AG09319 (cell line): ENCODE data around the gene KLF15.

Source experiments
- DNase-seq: peaks from one replicate; pipeline ENCODE4 v3.0.0-alpha.2; 2010; ENCODE audit warnings: low read depth; ENCODE audit errors: extremely low read depth
- TF ChIP-seq, protein P1 (sequence below): IDR thresholded peaks from 2 replicates; pipeline ENCODE4 v1.5.1; 2011; ENCODE audit warnings: low read depth, mild to moderate bottlenecking, inconsistent platforms, low read length, moderate library complexity

The KLF15 gene

DNA sequence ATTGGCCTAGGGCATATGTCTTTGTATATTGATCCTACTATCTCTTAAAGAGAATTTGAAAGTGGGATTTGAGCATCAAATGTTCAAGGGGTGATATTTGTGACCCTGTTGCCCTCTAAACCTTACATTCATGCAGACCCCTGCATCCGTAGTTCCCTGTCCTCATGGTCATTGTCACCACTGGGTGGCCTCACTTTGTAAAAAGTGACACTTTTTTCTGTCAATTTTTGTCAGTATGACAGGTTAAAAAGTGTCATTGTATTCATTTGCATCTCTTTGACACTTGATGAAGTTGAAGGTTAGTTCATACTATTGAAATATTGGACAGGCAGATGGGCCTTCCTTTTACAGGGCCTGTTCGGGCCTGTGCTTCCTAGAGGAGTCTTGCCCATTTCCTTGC lies 12.3 kb upstream of the KLF15 start:
- DNase-seq, result no peak
- TF ChIP-seq, protein P1, sequence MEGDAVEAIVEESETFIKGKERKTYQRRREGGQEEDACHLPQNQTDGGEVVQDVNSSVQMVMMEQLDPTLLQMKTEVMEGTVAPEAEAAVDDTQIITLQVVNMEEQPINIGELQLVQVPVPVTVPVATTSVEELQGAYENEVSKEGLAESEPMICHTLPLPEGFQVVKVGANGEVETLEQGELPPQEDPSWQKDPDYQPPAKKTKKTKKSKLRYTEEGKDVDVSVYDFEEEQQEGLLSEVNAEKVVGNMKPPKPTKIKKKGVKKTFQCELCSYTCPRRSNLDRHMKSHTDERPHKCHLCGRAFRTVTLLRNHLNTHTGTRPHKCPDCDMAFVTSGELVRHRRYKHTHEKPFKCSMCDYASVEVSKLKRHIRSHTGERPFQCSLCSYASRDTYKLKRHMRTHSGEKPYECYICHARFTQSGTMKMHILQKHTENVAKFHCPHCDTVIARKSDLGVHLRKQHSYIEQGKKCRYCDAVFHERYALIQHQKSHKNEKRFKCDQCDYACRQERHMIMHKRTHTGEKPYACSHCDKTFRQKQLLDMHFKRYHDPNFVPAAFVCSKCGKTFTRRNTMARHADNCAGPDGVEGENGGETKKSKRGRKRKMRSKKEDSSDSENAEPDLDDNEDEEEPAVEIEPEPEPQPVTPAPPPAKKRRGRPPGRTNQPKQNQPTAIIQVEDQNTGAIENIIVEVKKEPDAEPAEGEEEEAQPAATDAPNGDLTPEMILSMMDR, result no peak

DNA sequence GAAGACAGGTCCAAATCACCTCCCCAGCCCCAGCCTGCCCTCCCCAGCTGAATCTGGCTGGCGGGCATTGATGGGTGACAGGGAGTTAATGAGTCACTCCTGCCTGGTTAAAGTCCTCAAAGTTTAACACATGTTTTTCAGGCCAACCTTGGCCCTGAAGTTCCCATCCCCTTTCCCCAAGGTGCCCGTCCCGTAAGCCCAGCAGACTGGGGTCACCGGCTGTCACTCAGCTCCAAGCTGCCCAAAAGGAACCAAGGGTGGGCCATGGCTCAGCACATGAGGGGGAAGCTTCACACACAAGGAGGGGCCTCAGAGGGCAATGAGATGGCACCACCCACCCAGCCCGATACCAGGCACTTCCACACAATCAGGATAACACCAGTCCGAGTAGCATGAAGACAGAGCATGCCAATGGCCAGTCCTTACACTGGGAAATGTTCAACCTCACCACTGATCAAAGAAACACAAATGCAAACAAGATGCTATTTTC lies 10.2 kb upstream of the KLF15 start:
- DNase-seq, result no peak
- TF ChIP-seq, protein P1, result no peak

DNA sequence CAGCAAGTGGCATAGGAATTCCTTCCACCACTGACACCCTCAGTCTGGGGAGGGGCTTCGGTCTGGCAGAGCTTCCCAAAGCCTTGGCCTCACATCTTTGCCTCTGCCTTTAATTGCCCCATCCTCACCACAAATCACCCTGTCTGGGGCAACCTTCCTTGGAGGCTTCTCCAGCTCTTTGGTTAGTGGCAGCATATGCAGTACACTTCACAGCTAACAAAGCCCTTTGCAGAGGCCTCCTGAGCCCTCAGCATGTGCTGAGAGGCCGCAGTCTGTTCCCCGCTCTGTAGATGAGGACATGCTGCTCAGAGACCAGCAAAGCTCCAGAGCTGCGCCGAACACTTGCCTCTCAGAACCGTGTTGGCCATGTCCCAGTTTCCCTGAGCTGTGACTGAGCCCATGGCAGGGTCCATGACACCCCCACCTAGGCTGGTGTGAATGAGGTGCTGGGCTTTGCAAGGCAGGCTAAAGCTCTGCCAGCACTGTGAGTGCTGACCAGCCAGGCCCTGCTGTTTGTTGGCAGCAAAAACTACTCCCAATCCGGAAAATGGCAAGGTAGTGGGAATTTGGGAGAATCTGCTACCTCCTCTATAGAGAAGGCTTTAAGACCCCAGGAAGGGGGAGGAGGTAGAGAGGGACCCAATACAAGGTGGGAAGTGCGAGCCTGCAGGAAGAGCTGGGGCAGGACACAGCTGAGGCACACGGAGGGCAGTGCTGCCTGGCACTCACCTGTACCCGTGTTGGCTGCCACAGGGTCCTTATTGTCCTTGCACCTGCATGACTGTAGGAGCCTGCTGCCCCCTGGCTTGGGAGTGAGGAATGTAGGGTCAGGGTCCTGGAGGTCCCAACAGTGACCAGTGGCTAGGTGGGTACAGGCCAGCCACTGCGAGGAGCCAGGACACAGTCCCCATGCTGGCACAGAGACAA lies 8.4 kb upstream of the KLF15 start:
- DNase-seq, result no peak
- TF ChIP-seq, protein P1, result no peak

DNA sequence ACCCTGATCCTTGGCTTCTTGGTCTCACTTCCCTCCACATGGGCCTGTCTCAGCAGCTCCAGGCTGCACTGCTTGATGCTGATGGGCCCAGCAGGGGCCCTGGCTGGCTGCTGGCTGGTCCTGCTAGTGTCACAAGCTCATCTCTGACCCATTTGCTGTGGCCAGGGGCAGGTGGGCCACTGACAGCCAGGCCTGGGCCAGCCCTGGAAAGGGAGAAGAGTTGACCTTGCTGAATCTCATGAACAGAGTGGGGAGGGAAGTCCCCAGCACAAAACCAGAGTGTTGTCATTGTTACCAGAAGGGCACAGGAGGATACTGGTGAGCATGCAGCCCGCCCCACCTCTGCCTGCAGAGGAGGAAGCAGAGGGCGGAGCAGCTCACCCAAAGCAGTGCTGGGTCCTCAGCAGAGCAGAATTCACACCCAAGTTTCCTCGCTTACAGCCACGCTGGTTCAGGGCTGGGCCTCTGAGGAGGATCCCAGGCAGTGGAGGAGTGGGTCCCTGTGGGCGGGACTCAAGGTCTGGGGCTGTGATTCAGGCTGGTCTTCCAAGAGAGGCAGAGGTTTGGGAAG lies 7.6 kb upstream of the KLF15 start:
- TF ChIP-seq, protein P1, result no peak
- DNase-seq, result no peak

DNA sequence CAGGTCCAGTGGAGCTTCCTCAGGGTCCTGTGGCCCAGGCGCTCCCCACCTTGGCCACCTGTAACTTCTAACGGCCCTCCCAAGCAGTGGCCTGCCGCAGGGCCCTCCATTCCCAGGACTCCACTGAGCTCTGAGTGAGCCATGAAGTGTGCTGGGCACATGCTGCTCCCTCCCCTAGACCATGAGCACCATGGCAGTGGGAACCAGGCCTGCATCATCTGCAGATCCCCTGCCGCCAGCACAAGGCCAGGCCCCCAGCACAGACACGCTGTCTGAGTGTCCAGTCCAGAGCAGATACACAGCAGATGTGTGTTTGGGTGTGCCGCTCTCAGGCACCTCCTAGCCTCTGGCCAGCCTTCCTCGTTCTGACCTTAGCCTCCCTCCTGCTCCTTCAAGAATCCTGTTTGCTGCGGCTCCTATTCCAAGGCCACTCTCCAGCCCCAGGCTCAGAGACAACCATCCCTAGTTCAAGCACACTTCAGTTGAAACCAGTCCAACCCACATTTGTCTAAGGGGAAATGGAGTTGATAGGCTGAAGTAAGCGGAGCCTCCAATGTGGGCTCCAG lies 7.0 kb upstream of the KLF15 start:
- TF ChIP-seq, protein P1, result no peak

DNA sequence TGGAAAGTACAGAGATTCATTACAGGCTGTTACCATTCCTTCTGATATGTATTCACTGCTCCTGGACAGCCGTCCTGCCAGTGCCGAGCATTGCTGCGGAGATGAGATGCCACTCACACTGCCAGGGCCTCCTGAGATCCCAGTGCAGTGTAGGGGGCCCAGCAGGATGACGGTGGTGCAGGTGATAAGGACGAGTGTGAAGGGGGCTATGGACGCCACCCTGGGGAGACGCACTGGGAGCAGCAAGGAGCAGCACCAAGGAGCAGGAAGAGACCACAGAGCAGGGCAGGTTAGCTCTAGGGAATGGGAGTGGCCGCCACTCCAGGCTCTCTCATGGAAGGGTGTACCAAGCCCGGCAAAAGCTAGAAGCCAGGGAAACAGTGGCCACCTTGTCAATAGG lies 4.0 kb upstream of the KLF15 start:
- DNase-seq, result no peak
- TF ChIP-seq, protein P1, result no peak

More for the DNA sequence above, 7.0 kb upstream of the KLF15 start:
- DNase-seq, result no peak

DNA sequence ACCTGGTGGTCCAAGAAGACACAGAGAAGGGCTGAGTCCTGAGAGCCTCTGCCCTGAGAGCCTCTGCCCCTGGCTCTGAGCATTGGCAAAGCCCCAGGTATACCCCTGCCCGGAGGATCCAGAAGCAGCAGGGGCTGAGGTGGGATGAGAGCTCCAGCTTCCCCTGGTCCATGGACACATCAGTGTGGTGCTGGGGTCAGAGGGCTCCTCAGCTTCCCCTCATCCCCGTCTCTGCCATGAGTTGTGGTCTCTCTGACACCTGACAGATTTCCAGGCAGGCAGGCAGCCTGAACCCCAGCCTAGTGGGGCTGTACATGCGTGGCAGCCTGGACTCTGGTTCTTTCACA lies 3.5 kb upstream of the KLF15 start:
- TF ChIP-seq, protein P1, result no peak
- DNase-seq, result no peak
